GM20431 (cell line): ENCODE results near the gene SSH3.

Experiments used
- in situ Hi-C: fragments of 300-500 bp; cut with MseI, MboI; formaldehyde crosslinking; loops from one replicate; pipeline ENCODE4 v1.15.0; 2020; ENCODE audit warnings: low sequenced_read_pairs; ENCODE audit not compliant: unreplicated experiment

The SSH3 gene

DNA sequence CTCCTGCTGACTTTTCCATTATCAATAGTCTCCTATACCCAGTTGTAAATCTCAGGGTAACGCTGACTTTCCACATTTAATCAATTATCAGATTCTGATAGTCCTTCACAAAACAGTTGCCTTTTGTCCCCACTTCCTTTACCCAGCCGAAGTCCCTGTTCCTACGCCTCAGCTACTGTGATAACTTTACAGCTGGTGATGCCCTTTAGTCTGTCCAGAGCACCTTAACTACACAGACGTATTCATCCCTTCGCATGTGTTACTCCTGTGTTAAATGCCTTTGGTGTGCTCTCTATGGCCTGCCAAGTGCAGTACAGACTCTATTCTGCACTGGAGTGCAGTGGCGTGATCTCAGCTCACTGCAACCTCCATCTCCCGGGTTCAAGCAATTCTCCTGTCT, 20.2 kb downstream of the SSH3 start:
- in situ Hi-C loops = no loop called here

DNA sequence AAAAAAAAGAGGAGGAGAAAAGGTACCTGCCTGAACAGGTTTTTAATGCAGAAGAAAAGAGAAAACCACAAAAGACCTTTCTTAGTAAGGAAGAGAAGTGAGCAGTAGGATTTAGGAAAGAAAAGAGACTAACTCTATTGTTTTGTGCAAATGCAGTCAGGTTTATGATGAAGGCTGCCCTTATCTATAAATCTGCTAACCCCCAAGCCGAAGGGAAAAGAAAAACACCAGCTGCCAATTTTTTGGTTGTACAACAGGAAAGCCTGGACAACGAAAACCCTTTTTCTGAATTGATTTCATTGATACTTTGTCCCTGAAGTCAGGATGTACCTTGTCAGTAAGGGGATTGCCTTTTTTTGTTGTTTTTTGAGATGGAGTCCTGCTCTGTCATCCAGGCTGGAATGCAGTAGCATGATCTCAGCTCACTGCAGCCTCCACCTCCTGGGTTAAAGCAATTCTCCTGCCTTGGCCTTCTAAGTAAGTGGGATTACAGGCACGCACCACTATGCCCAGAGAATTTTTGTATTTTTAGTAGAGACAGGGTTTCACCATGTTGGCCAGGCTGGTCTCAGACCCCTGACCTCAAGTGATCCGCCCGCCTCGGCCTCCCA, 28.9 kb downstream of the SSH3 start:
- in situ Hi-C loops = no loop called here

DNA sequence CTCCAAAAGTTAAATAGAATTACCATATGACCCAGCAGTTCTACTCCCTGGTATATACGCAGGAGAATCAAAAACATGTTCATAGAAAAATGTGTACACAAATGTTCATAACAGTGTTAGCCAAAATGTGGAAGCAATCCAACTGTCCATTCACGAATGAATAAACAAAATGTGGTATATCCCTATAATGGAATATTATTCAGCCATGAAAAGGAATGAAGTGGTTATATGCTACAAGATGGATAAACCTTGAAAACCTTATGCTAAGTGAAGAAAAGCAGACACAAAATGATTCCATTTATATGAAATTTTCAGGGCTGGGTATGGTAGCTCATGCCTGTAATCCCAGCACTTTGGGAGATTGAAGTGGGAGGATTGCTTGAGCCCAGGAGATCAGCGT, 33.9 kb downstream of the SSH3 start:
- in situ Hi-C loops = no loop called here

DNA sequence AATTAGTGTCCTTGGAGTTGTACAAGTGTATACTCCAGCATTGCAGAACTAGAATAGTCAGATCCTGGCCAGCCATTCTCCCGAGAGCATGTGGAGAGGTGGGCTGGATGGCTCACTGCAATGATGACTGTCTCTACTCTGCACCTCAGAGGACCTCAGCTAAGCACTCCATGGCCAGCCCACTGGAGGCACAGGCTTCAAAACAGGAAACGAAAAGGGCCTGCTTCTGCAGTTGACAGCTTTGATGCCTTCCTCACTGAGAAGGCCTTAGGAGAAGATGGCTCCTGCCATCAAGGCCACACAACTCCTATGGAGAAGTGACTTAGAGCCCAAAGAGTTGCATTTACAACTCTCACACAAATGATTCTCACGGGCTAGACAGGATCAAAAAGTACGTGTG, 40.9 kb downstream of the SSH3 start:
- in situ Hi-C loops = no loop called here

DNA sequence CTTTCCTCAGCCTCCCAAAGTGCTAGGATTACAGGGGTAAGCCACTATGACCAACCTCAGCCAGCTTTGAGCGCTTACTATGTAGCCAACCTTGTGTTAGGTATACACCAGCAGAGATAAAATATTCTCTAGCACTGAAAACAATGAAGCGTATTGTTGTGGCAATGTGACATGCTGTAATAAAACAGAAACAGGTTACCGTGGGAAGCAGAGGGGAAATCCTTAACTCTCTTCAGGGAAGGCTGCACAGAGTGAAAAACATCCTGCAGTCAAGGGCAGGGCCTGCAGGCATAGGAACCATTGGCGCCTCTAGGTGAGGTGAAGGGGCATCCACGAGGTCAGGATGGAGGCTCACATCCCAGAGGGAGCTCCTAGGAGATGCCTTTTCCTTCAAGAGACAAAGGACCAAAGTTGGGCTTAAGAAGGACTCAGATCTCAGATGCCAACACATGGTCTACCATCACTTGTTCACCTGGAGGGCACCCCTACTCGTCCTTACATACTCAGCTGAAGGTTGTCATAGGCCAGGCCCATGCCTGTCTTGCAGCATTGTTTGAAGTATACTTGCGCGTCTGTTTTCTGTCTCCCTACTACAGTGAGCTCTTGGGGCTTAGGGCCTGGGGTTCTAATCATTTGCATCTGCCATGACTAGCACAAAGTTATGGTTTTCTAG, 42.1 kb downstream of the SSH3 start:
- in situ Hi-C loops = no loop called here

DNA sequence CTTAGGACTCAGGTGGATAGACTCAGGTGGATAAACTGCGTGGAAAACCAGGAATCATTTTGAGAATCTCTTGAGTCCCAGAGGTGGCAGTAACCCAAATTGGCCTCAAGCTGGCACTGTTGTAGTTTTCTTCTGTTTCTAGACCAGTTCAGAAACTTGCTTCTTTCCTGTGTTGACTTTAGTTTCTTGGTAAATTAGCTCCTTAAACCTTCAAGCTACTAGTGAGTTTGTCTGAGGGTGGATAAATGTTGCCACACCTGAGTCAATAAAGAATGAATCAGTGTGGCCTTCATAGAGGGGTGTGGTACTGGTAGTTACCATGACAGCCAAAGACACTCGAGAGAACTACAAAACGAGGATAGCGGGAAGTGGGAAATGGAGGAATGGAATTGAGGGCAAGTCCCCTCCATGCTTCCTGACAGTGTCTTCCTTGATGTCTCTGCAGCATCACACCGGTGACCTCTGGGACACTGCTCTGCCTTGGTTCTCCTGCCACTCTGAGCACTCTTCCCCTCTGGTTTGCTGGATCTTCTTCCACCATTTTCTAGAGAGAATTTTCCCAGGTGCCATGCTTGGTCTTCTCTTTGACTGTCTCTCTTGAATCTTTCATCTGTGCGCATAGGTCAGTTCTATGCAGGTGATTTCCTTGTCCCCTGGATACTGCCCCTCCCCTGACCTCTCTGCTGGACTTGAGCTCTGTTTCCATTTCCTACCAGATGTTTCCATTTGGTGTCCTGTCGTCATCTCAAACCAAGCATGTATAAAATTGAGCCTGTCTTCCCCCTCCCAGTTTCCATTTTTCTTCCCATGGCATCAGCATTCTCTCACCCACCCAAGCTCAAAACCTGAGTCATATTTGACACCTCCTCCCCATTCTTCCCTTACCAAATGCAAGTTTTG, 42.8 kb downstream of the SSH3 start:
- in situ Hi-C loops = no loop called here

DNA sequence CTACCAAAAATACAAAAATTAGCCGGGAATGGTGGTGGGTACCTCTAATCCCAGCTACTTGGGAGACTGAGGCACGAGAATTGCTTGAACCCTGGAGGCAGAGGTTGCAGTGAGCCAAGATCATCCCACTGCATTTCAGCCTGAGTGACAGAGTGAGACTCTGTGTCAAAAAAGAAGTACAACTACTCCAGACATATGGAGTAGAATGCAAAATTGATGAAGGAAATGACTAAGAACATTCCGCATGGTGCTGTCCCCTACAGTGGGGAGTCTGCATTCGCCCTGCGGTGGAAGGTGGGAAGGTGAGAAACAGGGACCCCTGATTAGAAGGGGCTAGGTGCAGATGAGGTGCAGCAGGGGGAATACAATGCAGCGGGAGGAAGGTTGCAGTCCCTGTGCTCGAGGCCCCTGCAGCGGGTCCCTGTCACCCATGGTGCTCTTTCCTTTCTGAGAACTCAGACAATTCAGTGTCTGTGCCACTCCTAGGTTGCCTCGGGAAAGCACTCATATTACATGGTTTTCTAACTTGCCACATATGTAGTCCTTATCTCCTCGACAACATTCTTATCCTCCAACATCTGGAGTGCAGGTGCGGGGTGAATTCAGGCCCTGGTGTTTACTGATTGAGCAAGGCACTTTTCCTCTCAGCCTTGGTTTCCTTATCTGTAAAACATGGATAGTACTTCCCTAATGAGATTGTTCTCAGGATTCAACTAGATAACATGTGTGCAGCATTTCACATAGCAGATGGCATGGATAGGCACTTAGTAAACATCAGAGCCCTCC, 44.8 kb downstream of the SSH3 start:
- in situ Hi-C loops = no loop called here

DNA sequence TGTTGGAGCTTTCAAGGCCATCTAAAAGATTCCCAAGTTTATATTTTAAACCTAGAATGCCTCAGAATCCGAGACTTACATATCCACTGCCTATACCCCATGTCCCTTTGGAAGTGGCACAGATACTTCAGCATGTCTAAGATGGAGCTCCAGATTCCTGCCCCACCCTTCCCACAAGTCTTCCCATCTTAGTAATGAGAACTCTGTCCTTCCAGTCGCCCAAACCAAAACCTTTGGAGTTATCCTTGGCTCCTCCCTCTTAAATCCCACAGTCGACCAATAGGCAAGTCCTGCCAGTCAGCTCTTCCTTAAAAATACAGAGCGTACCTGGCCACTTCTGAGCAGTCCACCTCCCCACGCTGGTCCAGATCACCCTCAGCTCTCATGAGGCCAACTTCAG, 45.7 kb downstream of the SSH3 start:
- in situ Hi-C loops = no loop called here

DNA sequence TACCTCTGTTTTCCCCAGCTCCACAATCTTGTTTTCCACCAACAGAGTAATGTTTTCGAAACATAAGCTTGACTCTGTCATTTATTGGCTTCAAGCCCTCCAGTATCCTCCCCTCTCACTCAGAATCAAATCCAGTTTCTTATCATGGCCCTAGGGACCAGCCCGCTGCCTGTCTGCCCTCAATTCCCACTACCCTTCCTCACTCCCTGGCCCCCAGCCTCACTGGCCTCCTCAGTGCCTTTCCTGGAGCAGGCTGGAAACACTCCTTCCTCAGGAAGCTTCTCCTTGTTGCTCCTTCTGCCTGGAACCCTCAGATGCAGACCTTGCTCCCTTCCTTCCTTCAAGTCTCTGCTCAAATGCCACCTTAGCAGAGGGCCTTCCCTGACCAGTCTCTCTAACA, 46.1 kb downstream of the SSH3 start:
- in situ Hi-C loops = no loop called here

DNA sequence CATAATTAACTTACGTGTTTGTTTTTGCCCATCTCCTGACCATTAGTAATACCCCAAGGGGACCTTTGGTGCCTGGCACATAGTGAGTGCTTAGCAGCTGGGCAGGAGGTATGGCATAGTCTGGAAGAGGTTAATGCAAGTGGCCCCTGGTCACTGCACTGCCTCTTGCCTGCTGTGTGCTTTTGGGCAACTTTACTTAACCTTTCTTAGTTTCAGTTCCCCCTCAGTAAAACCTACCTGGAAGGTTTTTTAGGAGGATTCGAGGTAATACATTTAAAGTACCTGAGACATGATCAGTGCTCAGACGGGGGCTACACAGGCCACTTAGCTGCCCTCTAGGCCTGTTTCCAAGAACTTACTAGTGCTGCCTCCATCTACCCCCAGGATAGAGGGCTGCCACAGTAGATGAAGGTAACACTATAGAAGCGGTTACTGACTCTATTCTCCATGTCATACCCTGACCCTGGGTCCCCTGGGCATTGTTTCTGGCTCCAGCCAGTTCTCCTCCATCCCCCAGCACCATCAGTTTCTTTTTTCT, 46.7 kb downstream of the SSH3 start:
- in situ Hi-C loops = no loop called here

DNA sequence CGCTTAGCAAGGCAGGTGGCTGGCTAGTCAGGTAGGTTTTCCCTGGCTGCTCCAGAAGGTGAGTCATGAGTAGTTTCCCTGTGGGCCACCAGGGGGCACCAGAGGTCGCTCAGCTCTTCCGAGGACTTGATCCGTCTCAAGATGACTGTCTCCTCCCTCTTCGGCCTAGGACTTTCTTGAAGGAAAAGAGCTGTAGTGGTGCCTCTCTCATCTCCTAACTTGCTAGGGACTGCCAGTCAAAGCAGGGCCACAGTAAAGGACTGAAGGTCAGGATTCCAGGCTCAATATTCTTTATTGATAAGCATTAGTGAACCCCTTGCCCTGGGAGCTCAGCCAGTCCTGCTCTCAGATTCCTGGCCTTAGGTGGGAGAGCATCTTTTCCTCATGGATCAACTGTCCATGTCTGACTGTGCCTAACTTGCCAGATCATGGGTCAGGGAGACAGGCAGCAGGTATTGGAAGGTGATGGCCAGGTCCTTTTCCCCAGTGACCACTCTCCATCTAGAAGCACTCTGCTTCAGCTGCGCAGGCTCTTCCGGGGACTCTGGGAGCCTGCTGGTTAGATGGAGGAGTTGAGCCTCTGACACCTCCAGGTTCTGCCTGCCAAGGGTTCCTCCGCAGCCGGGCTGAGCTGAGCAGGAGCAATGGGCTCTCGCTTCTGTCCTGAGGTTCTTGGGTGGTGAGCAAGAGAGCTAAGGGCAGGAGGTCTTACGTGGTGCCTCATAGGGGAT, 48.1 kb downstream of the SSH3 start:
- in situ Hi-C loops = no loop called here

DNA sequence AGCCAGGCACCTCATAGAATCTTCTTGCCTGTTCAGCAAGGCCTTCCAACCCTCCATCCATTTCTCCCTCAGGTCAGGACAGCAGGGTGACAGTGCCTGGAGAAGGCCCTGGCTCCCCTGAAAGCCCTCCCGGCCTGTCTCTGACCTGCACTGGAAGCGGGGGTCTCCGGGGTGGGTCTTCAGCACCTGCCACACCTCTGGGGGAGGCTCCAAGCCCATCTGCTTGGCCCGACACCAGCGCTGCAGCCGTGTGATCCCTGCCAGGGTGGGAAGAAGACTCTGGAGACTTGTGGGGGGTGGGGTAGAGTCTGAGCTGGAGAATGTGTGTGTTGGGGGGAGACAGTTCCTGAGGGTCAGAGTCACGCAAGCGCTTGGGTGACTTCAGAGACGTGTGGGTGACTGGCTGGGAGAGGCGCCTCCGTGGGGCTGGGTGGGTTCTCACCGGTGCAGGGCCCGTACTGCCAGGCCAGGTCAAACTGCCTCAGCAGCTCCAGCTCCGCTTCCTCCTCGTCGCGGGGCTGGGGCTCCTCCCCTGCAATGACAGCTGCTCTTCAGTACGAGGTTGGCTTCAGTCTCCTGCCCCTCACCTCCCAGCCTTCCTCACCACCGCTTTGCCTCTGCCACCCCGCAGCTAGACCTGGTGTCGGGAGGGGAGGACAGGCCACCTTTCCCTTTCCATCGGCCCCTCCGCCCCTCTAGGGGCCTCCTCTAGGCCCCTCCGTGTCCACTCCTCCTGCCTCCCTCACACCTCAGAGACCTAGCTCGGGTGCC, 49.4 kb downstream of the SSH3 start:
- in situ Hi-C loops = no loop called here

DNA sequence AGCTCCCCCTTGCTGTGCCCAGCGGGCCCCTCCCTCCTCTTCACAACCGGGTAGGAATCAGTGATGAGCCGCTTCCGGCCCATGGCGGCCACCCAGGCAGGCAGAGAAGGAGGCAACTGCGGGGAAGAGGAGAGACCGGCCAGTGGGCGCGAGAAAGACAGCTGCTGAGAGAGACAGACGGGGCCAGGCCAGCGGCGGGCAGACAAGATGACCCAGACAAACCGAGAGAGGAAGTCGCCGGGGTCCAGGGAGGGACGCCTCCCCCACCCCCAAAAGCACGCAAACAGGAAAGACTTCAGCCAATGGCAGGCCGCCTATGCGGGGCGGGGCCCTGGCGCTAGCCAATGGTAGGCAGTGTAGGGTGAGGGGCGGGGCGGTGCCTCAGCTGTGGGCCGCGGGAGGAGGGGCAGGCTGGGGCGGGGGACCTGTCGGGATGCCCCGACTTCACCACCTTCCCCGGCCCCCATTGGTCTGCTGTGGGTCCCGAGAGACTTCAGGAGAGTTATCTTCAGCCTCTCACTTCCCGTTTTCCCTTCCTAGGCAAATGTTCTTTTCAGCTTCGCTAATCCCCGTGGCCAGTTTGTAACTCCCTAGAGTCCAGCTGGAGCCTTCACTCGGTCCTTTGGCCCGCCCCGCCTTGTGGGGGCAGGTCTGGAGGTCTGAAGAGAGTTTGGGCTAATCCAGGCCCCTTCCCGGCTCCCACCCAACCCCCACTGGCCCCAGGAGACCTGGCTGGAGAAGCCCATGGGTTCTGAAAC, 50.2 kb downstream of the SSH3 start, which contains the start of gene POLD4:
Gene POLD4 (minus strand): TSS at position 230 of the 758 bp plus-strand sequence. CDS start 147 bp downstream, at position 83.
- in situ Hi-C loops = no loop called here

DNA sequence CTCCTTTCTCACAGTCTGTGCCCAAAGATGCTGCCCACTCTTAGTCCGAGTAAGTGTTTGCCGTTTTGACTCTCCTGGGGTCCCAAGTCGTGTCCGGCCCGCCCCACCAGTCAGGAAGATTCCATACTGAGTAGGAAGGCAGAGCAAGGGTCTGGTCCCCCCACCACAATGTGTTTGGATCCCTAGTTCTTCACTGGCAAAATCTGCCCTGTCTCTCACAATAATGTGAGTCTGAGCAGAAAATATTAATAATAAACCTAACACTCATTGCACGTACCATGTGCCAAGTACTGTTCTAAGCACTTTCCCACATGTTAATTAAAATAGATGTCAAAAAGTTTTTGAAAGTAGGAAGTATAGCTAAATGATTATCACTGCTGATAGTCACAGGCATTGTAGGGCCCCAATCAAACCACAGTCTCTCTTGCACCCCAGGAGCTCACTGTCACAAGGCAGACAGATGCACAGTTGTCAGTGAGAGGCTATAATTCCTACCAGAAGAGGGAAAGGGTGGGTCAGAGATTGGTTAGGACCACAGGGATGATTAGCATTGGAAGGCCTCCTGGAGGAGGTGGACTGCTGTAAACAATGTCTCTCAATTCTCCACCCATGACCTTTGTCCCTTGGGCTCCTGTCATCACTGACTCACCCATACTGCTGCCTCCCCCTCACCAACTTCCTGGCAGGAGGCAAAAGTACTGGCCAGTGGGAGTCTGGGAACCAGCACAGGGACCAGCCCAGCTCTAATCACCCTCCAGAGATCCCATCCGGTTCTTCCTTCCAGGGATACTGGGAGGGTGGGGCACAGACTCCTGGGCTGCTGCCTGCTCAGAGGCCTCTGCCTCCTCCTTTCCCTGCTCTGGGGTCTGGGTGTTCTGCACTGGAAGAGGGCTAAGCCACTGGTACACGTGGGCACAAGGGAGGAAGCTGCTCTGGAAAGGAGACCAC, 51.0 kb downstream of the SSH3 start:
- in situ Hi-C loops = no loop called here

DNA sequence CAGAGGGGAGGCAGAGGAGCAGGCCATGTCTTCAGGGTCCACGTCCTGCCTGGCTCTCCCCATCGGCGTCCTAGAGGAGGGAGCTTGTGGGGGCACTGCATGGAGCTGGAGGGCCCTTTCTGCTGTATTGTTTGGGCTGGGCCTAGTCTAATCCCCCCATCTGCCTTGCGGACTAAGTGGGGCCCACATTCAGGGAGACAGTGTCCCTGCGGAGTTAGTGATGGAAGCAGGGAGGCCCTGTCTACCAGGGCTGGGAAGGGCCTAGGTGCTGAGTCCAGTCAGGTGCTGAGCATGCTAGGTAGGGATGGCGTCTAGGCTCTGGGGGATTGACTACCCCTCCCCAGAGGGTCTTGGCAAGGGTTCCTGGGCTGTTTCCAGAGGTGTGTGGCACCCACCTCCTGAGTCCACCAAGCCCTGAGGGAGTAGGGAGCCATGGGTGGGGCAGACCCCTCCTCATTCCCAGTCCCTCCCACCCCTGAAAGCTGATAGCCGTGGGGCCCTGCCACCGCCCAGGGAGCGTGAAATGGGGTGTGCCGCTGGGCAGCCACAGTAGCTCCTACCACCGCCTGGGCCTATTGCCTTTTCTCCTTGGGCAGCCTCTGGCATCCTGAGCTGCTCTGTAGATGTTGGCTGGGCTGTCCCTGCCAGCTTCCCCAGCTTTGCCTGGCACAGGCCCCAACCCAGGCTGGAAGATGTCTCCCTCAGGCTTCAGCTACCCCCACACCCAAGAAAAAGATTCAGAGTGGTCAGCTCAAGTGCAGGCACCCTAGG, 51.9 kb downstream of the SSH3 start:
- in situ Hi-C loops = no loop called here

DNA sequence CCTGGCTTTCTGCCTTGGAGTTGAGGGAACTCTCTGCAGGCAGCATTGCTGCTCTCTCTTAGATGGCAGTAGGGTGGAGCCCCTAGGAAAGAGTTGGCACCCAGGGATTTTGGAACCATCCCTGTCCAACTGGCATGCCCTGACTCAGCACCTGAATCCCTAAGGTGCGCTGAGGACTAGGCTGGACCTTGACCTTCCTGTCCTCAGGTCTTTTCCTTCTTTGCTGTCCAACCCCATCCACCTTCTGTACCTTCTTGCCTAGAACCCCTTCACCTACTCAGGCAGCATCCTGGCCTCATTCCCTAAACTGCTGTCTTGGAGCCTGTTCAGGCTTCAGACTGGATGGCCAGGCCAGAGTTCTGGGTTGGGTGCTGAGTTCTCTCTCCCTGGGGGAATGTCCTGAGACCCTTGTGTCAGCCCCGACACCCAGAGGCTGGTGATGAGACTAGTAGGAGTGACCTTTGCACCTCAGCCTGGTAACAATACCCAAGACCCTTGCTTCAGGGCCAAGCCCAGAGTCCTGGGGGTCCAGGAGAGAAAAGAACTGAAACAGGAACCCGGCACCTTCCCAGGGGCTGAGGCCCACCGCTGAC, 52.6 kb downstream of the SSH3 start:
- in situ Hi-C loops = no loop called here
